ENCODE results near the gene MBNL2.

DNA sequence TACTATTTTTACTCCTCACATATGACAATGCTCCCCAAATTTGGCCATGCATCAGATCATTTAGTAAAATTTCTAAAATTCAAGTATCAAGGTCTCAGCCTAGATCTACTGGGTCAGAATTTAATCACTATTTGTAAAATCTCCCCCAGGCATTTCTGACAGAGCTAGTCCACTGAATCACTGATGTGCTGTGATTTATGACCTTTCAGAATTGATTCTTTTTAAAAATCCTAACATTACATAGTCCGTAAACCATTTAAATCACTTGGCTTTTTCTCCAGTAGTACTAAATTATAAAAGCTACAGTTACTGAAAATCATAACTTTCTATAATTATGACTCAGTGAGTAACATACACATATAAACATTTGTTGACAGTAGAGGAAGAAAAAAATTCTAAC, 119.0 kb downstream of the MBNL2 start:
- TF ChIP-seq, protein P1, sequence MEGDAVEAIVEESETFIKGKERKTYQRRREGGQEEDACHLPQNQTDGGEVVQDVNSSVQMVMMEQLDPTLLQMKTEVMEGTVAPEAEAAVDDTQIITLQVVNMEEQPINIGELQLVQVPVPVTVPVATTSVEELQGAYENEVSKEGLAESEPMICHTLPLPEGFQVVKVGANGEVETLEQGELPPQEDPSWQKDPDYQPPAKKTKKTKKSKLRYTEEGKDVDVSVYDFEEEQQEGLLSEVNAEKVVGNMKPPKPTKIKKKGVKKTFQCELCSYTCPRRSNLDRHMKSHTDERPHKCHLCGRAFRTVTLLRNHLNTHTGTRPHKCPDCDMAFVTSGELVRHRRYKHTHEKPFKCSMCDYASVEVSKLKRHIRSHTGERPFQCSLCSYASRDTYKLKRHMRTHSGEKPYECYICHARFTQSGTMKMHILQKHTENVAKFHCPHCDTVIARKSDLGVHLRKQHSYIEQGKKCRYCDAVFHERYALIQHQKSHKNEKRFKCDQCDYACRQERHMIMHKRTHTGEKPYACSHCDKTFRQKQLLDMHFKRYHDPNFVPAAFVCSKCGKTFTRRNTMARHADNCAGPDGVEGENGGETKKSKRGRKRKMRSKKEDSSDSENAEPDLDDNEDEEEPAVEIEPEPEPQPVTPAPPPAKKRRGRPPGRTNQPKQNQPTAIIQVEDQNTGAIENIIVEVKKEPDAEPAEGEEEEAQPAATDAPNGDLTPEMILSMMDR (conservative IDR thresholded peaks at IDR 0.05; ENCODE audit: low read length): no peak
- TF ChIP-seq EZH2phosphoT487 (IDR thresholded peaks at IDR 0.05; ENCODE audit: borderline replicate concordance, low read depth, low read length): no peak

All from OCI-LY7 (cell line).